ENCODE data around the gene CDKN1C. TPM values are rescaled to one million over a fixed set of nuclear protein-coding genes. Genes with fewer than 3 reads are reported as not detected.

CDKN1C gene
- total RNA-seq, 4 donors from 2014 or later = 12.6 to 29.7 (median 16.8) TPM

DNA sequence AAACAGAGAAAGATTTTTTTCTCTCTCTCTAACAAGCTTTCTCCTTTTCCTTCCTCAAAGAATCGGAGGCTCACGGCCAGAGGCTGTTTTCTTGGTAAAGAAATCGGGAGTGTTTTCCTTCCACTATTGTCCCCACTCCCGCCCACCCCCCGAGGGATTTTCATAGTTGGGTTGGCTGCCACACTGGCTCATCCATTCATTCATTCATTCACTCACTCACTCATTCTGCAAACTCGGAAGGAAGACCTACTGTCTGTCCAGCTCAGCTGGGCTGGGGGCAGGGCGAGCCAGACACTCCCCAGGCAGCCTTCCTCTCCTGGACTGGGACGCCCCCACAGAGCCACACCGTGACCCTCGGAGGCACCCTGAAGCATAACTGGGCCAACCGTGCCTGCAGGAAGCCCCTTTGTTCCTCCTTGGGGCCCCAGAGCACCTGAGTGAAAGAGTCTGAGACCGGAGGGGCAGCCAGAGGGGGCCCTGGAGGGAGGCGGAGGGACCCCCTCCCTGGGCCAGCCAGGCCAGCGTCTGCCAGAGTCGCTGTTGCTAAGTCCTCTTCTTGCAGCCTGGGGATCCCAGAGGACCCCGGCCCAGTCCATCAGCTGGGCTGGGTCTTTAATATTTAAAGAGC, 17.0 kb downstream of the CDKN1C start:
- H3K27me3 ChIP-seq = no peaks in the 10 kb centered on the region
- no peaks in the 10 kb centered on the region for H3K4me1 ChIP-seq
- intact Hi-C loops (cut with DNase I) = no loop called here
- no peaks in the 10 kb centered on the region for H3K36me3 ChIP-seq
- H3K9me3 ChIP-seq = no peaks in the 10 kb centered on the region
- no peak overlapping the region for H3K4me3 ChIP-seq (replicated peaks in 1 of 3)
- no peak for TF ChIP-seq POLR2A (IDR thresholded peaks at IDR 0.05)
- TF ChIP-seq, protein P1, sequence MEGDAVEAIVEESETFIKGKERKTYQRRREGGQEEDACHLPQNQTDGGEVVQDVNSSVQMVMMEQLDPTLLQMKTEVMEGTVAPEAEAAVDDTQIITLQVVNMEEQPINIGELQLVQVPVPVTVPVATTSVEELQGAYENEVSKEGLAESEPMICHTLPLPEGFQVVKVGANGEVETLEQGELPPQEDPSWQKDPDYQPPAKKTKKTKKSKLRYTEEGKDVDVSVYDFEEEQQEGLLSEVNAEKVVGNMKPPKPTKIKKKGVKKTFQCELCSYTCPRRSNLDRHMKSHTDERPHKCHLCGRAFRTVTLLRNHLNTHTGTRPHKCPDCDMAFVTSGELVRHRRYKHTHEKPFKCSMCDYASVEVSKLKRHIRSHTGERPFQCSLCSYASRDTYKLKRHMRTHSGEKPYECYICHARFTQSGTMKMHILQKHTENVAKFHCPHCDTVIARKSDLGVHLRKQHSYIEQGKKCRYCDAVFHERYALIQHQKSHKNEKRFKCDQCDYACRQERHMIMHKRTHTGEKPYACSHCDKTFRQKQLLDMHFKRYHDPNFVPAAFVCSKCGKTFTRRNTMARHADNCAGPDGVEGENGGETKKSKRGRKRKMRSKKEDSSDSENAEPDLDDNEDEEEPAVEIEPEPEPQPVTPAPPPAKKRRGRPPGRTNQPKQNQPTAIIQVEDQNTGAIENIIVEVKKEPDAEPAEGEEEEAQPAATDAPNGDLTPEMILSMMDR (IDR thresholded peaks at IDR 0.05) = no peak
- DNase-seq = no peak
- H3K27ac ChIP-seq = no peak overlapping the region
- WGBS, 2 donors = 33 to 36% methylated on average over 12 to 13 of the region's 16 CpGs

GRCh38 chr11:2867722-2868505, 17.7 kb downstream of the CDKN1C start:
- TF ChIP-seq, protein P1 (IDR thresholded peaks at IDR 0.05) = no peak
- TF ChIP-seq POLR2A (IDR thresholded peaks at IDR 0.05) = no peak
- 67 to 78% methylated on average over 25 of the region's 25 CpGs for WGBS, 2 donors
- Histone ChIP-seq H3K36me3 (no peaks in the 10 kb centered on the region), H3K27me3 (no peaks in the 10 kb centered on the region), H3K4me3 (replicated peaks in 1 of 3) (no peak overlapping the region), H3K27ac (no peak overlapping the region), H3K4me1 (no peaks in the 10 kb centered on the region), H3K9me3 (no peaks in the 10 kb centered on the region)
- no peak for DNase-seq
- intact Hi-C loops (cut with DNase I) = no loop called here

DNA sequence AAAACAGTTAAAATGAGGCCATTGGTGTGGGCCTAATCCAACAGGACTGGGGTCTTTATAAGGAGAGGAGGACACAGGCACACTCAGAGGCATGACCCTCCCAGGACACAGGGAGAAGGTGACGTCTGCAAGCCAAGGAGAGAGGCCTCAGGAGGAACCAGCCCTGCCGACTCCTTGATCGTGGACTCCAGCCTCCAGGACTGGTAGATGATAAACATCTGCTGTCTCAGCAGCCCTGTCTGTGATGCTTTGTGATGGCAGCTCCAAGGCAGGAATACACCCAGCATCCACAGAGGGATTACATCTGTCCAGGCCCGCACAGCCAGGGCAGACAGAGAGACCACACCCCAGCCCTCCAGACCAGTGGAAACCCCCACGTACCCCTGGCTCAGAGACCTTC, 18.4 kb downstream of the CDKN1C start:
- TF ChIP-seq, protein P1 (IDR thresholded peaks at IDR 0.05) = no peak
- no peak for TF ChIP-seq POLR2A (IDR thresholded peaks at IDR 0.05)
- no peak overlapping the region for H3K4me3 ChIP-seq (replicated peaks in 1 of 3)
- DNase-seq = no peak
- no peaks in the 10 kb centered on the region for H3K27me3 ChIP-seq
- no peaks in the 10 kb centered on the region for H3K9me3 ChIP-seq
- 90 to 100% methylated on average over 5 of the region's 5 CpGs for WGBS, 2 donors
- H3K4me1 ChIP-seq = peaks cover 0 to 4% of the 10 kb centered on the region in 2 donors
- H3K27ac ChIP-seq = no peak overlapping the region
- no peaks in the 10 kb centered on the region for H3K36me3 ChIP-seq
- intact Hi-C loops (cut with DNase I) = no loop called here

- DNase-seq = no peak
- Histone ChIP-seq H3K4me1 (peaks cover 0 to 6% of the 10 kb centered on the region in 2 donors), H3K36me3 (no peaks in the 10 kb centered on the region), H3K9me3 (no peaks in the 10 kb centered on the region), H3K27me3 (no peaks in the 10 kb centered on the region), H3K4me3 (replicated peaks in 1 of 3) (no peak overlapping the region), H3K27ac (no peak overlapping the region)
- 86 to 93% methylated on average over 11 of the region's 11 CpGs for WGBS, 2 donors
- no peak for TF ChIP-seq POLR2A (IDR thresholded peaks at IDR 0.05)
- TF ChIP-seq, protein P1 (IDR thresholded peaks at IDR 0.05) = no peak
- intact Hi-C loops (cut with DNase I) = no loop called here
Measured at GRCh38 chr11:2865922-2866577, 19.5 kb downstream of the CDKN1C start.

- 95 to 96% methylated on average over 10 of the region's 10 CpGs for WGBS, 2 donors
- no peaks in the 10 kb centered on the region for H3K36me3 ChIP-seq
- H3K27me3 ChIP-seq = no peaks in the 10 kb centered on the region
- no peak for TF ChIP-seq POLR2A (IDR thresholded peaks at IDR 0.05)
- TF ChIP-seq, protein P1 (IDR thresholded peaks at IDR 0.05) = no peak
- H3K4me1 ChIP-seq = peaks cover 0 to 6% of the 10 kb centered on the region in 2 donors
- intact Hi-C loops (cut with DNase I) = no loop called here
- no peak overlapping the region for H3K4me3 ChIP-seq (replicated peaks in 1 of 3)
- H3K9me3 ChIP-seq = no peaks in the 10 kb centered on the region
- no peak for DNase-seq
- H3K27ac ChIP-seq = no peak overlapping the region
Measured at GRCh38 chr11:2864901-2865300, 20.7 kb downstream of the CDKN1C start.

Measured in thyroid gland (tissue), 4 donors.